GM10266 (cell line): ENCODE results near the gene MYB.

Source experiments
- DNase-seq: peaks from one replicate; pipeline ENCODE4 v3.0.0; 2012; ENCODE audit errors: extremely low spot score
- CTCF ChIP-seq: IDR thresholded peaks from 2 replicates; pipeline ENCODE4 v1.5.1; 2012; ENCODE audit warnings: mild to moderate bottlenecking, low read depth; ENCODE audit not compliant: control insufficient read depth, insufficient read depth; ENCODE audit errors: missing control alignments

The MYB gene

GRCh38 chr6:135167617-135168016 lies 13.5 kb upstream of the MYB start:
- DNase-seq, result no peak
- TF ChIP-seq CTCF, result no peak

GRCh38 chr6:135168766-135169165 lies 12.3 kb upstream of the MYB start:
- no peak for DNase-seq
- TF ChIP-seq CTCF, result no peak

- no peak for TF ChIP-seq CTCF
- no peak for DNase-seq
These were observed 10.9 kb upstream of the MYB start for GRCh38 chr6:135170238-135170637.

DNA sequence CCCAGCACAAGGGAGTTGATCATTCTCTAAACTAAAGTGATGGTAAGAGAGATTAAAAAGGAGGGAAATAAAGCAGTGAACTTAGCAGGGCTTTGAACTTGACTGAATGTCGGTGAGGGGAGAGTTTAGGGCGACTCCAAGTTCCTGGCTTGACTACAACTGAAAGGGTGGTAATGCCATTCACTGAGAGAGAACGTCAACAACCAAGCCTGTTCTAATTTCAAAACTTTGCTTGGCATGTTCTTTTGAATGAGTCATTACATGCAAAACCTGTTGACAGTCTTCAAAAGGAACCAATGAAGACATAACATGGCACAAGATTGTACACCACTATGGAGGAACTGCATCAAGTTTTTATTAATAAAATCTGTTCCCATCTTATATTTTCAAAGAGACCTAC lies 10.3 kb upstream of the MYB start:
- DNase-seq, result no peak
- TF ChIP-seq CTCF, result no peak

DNA sequence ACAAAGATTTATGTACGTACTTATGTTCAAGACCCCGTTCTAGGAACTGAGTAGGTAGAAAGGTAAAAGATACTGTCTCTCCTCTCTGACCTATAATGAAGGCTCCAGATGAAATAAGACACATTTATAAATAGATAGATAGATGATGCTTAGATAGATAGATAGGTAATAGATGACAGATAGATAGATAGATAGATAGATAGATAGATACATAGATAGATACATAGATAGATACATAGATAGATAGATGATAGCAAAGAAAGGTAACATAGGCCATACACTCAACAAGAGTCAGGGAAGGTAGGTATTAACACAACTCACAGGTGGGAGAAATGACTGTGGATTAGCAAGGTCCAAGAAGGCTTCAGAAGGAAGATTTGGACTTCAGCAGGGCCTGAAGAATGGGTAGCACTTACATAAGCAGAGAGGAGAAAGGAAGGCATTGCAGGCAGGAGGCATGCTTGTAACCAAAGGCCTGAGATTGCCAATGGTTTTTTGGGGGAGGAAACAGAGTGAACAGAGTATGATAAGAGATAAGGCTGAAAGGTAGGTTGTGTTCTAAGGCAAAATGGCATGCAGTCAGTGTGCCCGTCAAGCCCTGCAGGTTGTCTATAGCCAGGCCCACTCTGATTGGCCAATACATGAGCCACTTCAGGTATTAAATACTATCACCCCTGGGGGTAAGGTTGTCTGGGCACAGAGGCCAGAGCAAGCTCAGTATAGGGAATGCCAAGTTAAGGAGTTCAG lies 7.7 kb upstream of the MYB start:
- TF ChIP-seq CTCF, result no peak
- DNase-seq, result no peak

DNA sequence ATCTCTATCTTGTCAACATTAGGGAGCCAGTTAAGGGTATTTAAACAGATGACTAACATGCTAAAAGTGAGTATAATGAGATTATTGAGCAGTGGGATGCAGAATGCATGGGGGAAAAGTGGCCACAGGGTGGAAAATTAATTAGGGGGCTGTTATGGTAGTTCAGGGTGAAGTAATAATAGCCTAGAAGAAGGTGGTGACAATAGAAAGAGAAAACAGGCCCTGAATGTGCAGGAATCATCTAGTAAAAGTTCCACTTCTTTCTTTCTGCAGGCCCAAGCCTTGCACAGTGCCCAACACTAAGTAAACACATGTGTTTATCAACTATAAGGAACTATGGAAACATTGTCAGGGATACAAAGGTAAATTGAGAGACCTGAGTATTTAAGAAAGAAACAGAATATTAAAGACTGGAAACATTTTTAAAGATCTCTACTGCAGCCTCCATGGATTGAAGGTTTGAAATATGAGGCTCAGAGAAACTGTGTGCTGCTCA lies 7.1 kb upstream of the MYB start:
- no peak for DNase-seq
- no peak for TF ChIP-seq CTCF

DNA sequence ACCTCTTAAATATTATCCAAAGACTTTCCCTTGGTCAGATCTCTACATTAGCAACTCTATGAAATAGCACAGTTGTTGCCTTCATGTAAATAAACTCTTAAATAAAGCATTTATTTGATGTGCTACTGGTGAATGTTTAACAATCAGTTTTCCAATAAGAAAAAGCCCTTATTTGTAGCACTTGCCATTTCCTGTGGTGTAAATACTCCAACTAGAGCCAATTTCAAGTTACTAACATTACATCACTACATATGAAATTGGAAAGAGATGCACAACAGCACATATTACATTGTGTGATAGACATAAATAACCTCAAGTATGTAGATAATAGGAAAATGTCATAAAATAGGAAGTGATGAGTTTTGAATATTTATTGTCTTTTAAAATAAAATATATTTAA lies 5.0 kb upstream of the MYB start:
- TF ChIP-seq CTCF, result no peak
- no peak for DNase-seq
